NCI-H446 (cell line): Measurements from ENCODE around the gene SERINC2.

Experiments used
- DNase-seq, 2 experiments: peaks; one replicate each; lab custom pipeline; 2025; lab: John Stamatoyannopoulos, UW

SERINC2 gene

GRCh38 chr1:31412732-31413404 lies at the start of gene SERINC2:
Gene SERINC2 (plus strand): TSS chr1:31413213. CDS start chr1:31413266, 53 bp downstream.
- no peak for DNase-seq

- no peak for DNase-seq
Measured at GRCh38 chr1:31364561-31365250, 48.3 kb upstream of the SERINC2 start.

DNA sequence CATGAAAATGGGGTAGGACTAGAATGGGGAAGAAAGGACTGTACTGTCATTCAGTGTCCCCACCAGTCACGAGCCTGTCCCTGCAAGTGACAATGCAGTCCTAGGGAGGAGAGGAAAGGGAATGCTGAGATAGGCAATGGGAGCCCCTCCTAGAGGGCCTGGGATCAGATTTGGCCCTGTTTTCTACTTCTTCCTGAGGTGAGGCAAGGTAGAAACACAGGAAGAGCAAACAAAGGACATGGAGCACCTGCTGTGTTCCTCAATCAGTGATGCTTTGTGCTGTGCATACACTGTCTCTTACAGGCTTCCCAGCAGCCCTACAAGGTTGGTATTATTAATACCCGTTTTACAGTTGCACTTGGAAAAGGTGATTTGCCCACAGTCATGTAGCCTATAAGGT lies 46.2 kb upstream of the SERINC2 start:
- DNase-seq, result no peak

- no peak for DNase-seq
Measured at GRCh38 chr1:31368611-31369107, 44.4 kb upstream of the SERINC2 start.

DNA sequence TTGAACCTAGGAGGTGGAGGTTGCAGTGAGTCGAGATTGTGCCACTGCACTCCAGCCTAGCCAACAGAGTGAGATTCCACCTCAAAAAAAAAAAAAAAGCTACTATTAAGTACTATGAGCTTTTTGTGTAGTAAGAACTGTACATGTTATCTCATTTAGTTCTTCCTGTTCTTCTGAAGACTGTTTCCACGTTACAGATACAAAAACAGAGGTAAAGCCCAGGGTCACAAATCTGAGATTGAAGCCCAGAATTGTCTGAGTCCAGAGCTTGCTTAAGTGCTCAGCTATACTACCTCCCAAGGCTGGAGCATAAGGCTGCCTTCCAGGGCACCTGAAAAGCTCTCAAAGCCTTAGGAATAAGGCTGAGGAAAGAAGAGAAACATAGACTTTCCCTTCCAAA lies 43.0 kb upstream of the SERINC2 start:
- no peak for DNase-seq

GRCh38 chr1:31370565-31370964 lies 42.4 kb upstream of the SERINC2 start:
- no peak for DNase-seq

GRCh38 chr1:31371121-31371959 lies 41.7 kb upstream of the SERINC2 start:
- DNase-seq, result no peak

GRCh38 chr1:31372051-31372450 lies 41.0 kb upstream of the SERINC2 start:
- DNase-seq, result no peak

- no peak for DNase-seq
Measured at GRCh38 chr1:31372751-31373055, 40.3 kb upstream of the SERINC2 start.

GRCh38 chr1:31373056-31373896 lies 39.7 kb upstream of the SERINC2 start, which contains the start of gene FABP3:
Gene FABP3 (minus strand): TSS chr1:31373076. CDS start chr1:31373014, 62 bp downstream.
- peak in 1 of 2 experiments; percentile 60 for DNase-seq

GRCh38 chr1:31373897-31374486 lies 39.0 kb upstream of the SERINC2 start:
- DNase-seq, result no peak

GRCh38 chr1:31374511-31375196 lies 38.4 kb upstream of the SERINC2 start:
- DNase-seq, result peak; percentile 91 to 95

DNA sequence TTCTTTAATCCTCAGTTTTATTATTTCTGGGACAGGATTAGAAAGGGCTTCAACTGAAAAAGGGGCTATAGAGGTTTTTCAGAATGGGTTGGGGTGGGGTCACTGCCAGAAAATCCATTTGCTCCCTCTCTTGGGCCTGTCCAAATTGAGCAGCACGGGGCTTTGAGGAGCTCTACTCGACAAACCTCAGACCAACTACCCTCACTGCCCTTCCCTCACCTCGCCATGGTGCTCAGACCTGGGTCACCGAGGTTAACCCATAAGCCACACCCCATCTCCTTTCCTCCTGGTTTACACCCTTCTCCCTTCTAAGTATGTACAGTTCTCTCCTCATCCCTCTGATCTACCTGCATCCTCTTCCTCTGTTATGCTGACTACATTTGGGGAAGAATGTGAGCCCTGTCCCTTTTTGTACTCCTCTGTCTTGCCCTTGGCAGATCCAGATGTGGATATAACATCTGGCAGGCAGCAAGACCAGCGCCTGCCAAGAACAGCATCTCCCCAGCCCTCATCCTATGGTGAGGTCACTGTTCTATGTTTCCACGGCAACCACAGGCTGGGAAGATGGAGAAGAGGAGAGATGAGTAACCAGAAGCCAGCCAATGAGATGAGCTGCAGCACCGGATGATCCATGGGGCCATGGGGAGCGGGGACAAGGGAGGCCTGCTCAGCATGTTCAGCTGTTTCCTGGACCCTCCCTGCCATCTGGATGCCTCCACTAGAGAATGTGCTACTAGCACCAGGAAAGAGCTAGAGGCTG lies 36.5 kb upstream of the SERINC2 start:
- DNase-seq, result peak; percentile 95 to 96

- DNase-seq, result no peak
Measured at GRCh38 chr1:31377364-31377863, 35.6 kb upstream of the SERINC2 start.

DNA sequence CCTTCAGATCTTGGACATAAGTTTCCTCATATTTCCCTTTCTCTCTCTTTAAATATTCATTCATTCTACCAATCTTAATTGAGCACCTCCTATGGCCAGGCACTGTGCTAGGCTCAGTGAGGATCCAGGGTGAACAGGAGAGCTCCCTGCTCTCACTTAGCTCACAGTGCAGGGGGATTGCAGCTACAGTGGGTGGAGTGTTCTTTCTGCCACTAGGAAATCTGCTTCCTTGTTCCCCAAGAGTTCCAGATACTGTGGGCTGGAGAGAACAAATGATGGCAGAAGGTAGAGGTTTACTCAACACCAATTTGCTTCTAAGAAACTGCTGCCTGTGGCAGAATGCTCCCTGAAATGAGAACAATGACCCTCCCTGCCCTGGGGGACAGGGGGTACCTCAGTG lies 35.0 kb upstream of the SERINC2 start:
- DNase-seq, result no peak

GRCh38 chr1:31380181-31380580 lies 32.8 kb upstream of the SERINC2 start:
- DNase-seq, result peak; percentile 67 to 92

GRCh38 chr1:31381394-31382294 lies 31.4 kb upstream of the SERINC2 start:
- peak in 1 of 2 experiments; percentile 83 for DNase-seq

GRCh38 chr1:31382379-31382989 lies 30.5 kb upstream of the SERINC2 start:
- peak; percentile 21 to 67 for DNase-seq
